Measurements from ENCODE around the gene DCP2.

Gene DCP2

GRCh38 chr5:112967520-112968083 is 9.0 kb upstream of the DCP2 start:
- no peak for DNase-seq (ENCODE audit: low spot score)

GRCh38 chr5:112968411-112969106 is 8.0 kb upstream of the DCP2 start:
- DNase-seq (ENCODE audit: low spot score) = no peak

GRCh38 chr5:112971276-112971675 is 5.3 kb upstream of the DCP2 start:
- DNase-seq (ENCODE audit: low spot score) = no peak

GRCh38 chr5:112973036-112973435 is 3.6 kb upstream of the DCP2 start:
- DNase-seq (ENCODE audit: low spot score) = no peak

GRCh38 chr5:112973904-112974303 is 2.7 kb upstream of the DCP2 start:
- DNase-seq (ENCODE audit: low spot score) = no peak

GRCh38 chr5:112974901-112975300 is 1.7 kb upstream of the DCP2 start:
- DNase-seq (ENCODE audit: low spot score) = no peak

- peak; percentile 32 for DNase-seq (ENCODE audit: low spot score)
These were observed 722 bp upstream of the DCP2 start for GRCh38 chr5:112975721-112976431.

- DNase-seq (ENCODE audit: low spot score) = no peak
These were observed 853 bp downstream of the DCP2 start for GRCh38 chr5:112977440-112977861.

GRCh38 chr5:112978836-112979235 is 2.2 kb downstream of the DCP2 start:
- no peak for DNase-seq (ENCODE audit: low spot score)

GRCh38 chr5:112979723-112980122 is 3.1 kb downstream of the DCP2 start:
- no peak for DNase-seq (ENCODE audit: low spot score)

- no peak for DNase-seq (ENCODE audit: low spot score)
These were observed 6.8 kb downstream of the DCP2 start for GRCh38 chr5:112983363-112983762.

- no peak for DNase-seq (ENCODE audit: low spot score)
These were observed 9.6 kb downstream of the DCP2 start for GRCh38 chr5:112986224-112986623.

- DNase-seq (ENCODE audit: low spot score) = peak; percentile 75
These were observed 19.4 kb downstream of the DCP2 start for GRCh38 chr5:112995764-112996618.

- DNase-seq (ENCODE audit: low spot score) = no peak
These were observed 20.3 kb downstream of the DCP2 start for GRCh38 chr5:112996830-112997374.

GRCh38 chr5:112998296-112998695 is 21.7 kb downstream of the DCP2 start:
- DNase-seq (ENCODE audit: low spot score) = no peak

- DNase-seq (ENCODE audit: low spot score) = no peak
These were observed 23.9 kb downstream of the DCP2 start for GRCh38 chr5:113000466-113000865.

GRCh38 chr5:113002423-113002822 is 25.8 kb downstream of the DCP2 start:
- no peak for DNase-seq (ENCODE audit: low spot score)

- no peak for DNase-seq (ENCODE audit: low spot score)
These were observed 27.2 kb downstream of the DCP2 start for GRCh38 chr5:113003763-113004162.

GRCh38 chr5:113005454-113005853 is 28.9 kb downstream of the DCP2 start:
- no peak for DNase-seq (ENCODE audit: low spot score)

- peak; percentile 31 for DNase-seq (ENCODE audit: low spot score)
These were observed 41.5 kb downstream of the DCP2 start for GRCh38 chr5:113017881-113018635.
